Measurements from ENCODE around the gene LYZL6.

The LYZL6 gene, protein sequence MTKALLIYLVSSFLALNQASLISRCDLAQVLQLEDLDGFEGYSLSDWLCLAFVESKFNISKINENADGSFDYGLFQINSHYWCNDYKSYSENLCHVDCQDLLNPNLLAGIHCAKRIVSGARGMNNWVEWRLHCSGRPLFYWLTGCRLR

DNA sequence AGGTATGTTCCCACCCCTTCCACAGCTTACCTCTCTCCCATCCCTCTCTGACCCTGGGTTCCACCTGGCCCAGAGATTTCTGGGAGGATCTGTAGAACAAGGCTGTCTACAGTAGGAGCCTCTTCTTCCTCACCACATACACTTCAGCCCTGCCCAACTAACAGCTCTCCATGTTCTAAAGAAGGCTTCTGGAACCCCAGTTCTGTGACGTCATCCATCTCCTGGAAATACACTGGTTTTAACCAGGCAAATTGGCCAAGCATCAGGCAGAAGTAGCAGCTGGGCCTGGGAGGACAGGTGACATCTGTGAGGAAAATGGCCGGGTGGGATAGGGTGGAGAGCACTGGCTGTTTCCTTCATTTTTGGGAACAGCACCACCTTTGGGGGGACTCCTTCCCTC, at the start of gene LYZL6:
TSS of gene LYZL6 (minus strand) at position 177 of the 400 bp plus-strand sequence. CDS start 4,357 bp downstream, outside the sequence.
- DNase-seq, result no peak

DNA sequence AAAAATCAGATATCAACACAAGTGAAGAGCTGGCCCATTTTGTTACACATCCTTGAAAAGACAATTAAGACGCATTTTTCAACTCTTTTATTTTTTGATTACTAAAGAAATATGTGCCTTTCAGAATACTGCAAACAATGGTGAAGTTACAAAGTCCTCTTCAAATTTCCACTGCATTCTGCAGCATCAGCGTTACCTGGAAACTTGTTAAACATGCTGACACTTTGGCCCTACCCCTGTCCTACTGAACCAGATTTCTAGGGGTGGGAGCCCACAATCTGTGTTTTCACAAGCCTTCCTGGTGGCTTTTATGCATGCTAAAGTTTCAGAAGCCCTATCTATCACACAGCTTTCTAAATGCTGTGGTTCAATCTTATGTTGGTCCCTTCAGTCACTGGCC, 47.6 kb upstream of the LYZL6 start:
- DNase-seq, result no peak

DNA sequence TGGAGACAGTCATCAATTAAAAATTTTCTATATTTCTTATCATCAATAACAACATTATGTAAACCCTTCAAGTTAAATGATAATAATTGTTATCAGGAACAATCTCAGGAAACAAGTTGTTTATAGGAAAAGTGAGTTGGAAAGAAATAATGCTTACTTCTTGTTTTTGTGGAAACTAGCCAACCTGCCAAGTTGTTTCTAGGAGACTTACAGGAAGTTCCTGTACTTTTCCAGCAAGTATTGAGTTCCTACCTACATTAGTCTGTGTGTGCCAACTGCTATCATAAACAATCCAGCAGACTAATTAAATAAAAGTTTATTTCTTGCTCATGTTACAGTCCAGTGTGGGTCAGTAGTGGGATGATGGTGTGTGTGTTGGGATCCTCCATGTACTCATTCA, 44.7 kb upstream of the LYZL6 start:
- DNase-seq, result no peak

DNA sequence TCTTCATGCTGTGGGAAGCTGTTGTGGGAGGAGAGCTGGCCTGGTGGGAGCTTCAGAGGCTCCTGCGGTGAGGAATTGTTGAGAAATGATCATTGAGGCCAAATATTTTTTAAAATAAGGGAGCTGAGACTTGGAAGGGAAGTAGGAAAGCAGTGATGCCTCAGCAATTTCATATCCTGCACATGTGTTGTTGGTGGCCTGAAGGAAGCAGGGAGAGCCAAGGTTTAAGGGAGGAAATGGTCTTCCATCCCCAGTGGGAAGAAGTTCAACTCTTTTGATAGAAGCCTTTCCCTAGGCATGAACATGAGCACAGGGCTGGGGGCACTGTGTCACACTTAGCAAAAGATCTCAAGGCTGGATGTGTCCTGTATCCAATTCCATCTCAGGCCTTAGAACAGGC, 43.1 kb upstream of the LYZL6 start, which contains the start of gene CCL14:
TSS of gene CCL14 (minus strand) at position 87 of the 400 bp plus-strand sequence. CDS start at position 7, 80 bp downstream.
- DNase-seq, result no peak

DNA sequence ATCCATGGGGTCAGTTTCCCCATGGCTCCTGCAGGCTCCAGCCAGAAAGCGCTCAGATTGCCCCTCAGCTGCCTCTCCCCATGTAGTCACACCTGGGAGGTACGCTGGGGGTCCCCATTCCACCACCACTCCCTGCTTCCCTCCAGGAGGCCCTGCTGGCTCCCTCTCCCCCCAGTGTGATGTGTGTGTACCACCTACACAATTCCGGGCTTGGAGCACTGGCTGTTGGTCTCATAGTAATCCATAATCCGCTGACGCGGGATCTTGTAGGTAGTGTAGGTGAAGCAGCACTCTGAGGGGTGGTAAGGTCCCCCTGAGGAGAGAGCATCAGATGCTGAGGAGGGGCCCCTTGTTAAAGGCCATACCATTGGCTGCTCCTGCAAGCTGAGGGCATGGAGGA, 40.6 kb upstream of the LYZL6 start:
- no peak for DNase-seq

DNA sequence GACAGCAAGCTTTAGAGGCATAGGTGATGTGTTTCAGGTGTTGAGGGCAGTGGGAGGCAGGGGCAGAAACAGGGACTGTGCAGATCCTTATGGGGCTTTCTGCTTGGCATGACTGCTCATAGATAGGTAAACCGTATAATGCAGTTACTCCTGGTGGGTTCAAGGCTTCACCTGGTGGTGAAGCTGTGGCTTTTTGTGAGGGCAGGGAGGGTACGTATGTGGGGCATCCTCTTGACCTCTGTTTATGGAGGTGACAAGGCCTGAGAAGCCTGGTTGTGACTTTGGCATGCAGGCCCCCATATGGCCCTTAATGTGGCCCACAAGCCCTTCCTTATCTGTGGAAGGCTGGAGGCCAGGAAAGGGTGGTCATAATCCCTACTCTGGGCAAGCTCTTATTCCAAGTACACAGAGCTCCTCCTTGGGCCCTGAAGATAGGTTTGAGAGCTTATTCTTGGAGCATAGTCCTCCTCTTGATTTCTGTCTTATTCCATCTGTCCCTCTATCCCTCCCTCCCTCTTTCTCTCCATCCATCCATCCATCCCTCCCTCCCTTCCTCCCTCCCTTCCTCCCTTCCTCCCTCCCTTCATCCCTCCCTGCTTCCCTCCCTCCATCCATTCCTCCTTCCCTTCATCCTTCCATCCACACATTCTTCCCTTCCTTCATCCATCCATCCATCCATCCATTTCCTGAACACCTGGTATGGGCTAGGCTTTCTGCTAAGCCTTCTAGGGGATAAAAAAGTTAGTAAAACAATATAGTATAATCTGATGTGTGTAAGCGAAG, 39.1 kb upstream of the LYZL6 start:
- DNase-seq, result no peak

DNA sequence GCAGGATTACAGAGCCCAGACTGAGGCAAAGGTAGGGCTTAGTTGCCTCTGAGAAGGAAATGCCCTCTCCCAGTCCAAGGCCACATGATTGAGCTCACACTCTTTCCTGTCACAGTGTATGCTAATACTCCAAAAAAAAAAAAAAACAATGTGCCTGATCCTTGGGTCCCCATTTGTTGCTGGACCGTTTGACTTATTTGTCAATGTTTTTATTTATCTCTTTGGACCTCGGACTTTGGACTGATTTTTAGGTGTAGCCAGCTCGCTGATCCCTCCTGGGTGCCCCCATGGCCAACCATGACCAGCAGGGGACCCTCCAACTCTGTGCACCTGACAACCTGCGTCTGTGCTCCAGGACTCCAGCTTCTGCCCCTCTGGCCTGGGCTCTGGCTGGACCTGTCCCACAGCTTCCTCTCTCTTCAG, 38.4 kb upstream of the LYZL6 start:
- DNase-seq, result no peak

DNA sequence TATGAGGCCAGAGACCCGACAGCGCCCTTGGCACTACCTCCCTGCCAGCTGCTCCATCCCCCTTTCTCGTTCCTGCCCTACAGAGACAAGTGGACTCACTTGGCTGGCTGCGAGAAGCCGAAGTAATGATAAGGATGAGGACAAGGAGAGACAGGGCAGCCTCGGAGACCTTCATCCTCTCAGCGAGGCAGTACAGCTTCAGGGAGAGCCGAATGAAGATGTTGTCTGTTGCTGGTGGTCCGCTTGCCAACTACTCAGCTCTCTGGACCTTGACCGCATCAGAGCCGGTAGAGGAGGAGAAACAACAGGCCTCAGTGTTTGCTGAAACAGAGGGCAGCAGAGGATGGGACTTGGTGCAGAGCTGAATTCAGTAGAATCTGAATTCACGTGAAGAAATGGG, 37.7 kb upstream of the LYZL6 start, which contains the start of gene CCL16:
TSS of gene CCL16 (minus strand) at position 252 of the 400 bp plus-strand sequence. CDS start at position 175, 77 bp downstream.
- no peak for DNase-seq

DNA sequence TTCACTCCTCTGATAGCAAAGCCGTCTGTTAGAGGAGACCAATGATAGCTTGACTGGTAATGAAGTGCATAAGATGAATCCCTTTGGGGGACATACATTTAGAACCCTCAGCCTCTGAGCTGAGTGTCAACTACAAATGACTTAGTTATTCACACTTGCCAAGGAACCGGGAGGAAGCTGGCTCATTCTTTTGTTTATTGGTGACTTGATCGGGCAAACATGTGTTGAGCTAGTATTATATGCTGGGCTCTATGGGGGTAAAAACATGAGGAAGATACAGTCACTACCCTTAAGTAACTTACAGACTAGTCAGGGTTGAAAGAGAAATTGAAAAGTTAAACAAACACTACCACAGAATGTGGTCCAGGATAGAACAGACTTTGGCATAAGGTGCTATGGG, 34.8 kb upstream of the LYZL6 start:
- no peak for DNase-seq

DNA sequence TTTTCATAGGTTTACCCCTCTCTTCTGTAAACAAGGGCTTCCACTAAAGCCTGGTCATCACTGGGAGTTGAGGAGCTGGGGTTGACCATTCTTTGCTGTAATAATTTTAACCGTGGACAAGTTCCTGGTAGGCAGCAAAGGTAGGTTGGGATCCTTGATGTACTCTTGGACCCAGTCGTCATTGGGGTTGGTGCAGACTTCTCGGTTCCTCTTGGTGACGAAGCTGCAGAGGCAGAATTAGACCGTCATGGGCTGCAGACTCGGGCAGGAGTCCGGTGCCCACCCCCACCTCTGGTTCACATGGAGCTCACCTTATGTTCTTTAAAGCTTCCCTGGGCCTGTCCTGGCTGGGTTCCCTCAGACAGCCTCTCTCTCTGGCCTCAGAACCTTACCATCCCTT, 34.0 kb upstream of the LYZL6 start:
- no peak for DNase-seq

DNA sequence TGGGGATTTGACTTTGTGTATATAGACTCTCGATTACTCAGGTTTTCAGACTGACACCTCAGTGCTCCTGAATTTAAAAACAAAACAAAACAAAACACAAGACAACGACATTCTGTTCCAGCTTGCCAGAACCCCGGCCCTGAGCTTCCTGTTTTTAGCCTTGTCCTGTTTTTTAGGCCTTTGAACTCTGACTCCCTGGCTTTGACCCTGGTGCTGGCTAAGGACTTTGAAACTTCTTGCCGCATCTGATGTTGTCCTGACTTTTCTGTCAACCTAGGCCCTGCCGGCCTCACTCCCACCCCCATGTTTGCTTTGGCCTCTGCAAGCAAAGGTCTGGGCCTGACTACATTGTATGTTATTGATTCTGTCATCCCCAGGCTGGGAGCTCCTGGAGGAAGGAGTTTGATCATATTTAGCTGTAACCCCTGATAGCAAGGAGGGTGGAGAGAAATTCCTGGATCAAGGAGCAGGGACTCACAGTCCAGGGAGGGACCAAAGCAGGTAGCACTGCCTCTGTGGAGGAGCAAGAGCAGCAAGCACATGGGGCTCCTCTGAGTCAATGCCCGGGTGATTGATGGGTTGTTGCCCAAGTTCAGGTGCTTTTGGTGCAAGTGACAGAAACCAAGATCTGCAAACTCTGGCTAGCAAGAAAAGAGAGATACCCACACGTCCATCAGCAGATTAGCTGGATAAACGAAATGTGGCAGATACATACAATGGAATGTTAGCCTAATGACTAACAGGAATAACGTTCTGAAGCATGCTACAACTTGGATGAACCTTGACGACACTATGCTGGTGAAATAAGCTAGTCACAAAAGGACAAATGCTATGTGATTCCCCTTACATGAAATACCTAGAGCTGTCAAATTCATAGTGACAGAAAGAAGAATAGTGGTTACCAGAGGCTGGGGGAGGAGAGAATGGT, 30.1 kb upstream of the LYZL6 start:
- no peak for DNase-seq

DNA sequence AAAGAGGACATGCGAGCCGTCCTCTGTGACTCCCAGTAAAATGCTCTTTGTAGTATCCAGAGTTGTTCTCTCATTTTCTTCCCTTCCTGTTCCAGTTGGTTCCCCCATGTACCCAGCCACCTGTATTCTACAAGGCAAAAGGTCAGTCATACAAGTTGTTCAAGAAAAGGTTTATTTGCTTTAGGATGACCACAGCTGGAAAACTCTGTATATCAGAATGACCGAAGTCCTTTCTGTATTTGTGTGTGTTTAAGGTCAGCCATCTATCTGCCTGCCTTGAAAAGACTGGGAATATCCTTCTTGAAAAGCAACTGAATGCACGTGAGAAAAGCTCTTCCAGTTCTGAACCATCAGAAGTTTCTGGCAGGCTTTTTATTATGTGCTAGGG, 29.4 kb upstream of the LYZL6 start:
- no peak for DNase-seq

DNA sequence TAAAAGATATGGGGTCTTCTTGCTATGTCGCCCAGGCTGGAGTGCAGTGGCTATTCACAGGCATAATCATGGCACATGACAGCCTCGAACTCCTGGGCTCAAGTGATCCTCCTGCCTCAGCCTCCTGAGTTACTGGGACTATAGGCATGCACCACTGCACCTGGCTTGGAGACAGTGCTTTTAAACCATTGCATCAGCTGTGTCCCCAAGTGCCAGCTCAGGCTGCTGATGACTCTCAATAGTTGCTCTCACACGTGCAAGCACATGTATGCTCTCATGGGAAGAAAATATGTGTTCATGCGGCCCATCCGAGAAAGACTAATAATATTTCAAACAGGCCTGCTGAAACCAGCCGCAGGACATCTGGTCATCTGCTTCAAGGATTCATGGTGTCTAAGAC, 29.0 kb upstream of the LYZL6 start:
- no peak for DNase-seq

DNA sequence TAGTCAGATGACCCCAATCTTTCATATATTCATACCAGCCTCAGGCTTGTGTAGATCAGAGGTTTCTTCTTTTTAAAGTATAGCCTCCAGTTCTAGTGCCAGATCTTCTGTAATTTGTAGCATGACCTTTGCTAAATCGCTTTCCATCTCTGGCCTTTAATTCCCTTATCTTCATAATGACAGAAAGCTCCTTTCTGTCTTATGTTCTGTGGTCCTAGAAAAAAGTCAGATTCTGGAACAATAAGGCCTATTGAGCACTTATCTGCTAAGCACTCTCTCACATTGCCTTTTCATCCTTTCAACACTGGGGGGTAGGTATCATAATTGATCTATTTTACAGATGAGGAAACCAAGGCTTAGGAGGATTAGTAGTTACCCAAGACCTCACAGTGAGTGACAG, 28.6 kb upstream of the LYZL6 start:
- no peak for DNase-seq

DNA sequence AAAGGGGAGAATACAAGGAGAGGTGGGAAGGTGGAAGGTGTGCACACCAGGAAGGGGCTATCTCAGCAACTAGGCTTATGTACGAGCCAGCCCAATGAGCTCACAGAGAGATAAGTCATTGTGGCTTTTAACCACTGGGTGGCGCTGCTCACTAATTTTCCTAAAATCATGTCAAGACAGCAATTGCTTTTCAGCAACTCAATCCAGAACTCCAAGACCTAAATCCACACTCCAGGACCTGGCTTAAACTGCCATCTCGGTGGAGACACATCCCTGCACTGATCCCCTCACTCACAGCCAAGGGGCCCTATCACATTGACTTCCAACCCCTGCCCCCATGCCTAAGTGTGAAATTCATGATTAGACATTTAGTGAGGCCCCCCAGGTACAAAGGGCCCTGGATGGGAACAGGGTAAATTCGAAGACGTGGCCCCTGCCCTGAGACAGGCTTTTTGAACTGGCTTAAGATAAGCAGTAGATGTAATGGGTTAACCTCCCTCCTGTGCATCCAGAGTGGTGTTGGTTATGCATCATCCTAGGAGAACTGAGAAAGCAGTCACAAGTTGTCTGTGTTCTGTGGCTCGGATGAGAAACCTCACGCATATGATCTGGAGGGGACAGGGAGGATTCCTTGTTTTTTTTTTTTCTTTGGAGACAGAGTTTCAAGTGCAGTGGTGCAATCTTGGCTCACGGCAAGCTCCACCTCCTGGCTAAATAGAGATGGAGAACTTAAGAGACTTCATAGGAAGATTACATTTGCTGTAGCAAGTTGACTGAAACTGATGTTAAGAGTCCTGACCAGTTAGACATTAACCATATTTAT, 26.3 kb upstream of the LYZL6 start:
- peak; percentile 52 for DNase-seq

DNA sequence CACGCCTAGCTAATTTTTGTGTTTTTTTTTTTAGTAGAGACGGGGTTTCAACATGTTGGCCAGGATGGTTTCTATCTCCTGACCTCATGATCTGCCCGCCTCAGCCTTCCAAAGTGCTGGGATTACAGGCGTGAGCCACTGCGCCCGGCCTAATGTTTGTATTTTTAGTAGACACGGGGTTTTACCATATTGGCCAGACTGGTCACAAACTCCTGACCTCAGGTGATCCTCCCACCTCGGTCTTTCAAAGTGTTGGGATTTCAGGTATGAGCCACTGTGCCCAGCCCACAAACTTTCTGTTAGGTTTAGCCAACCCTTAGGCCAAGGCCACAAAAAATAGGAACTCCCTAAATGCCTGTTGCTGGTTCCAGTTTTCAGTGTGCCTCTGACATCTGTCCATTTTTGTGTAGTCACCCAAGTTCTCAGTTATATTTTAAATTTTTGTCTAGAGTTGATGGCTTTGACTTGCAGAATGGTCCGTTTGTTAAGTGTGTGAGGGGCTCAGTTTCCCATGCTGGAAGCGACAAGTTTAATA, 25.1 kb upstream of the LYZL6 start:
- DNase-seq, result no peak

DNA sequence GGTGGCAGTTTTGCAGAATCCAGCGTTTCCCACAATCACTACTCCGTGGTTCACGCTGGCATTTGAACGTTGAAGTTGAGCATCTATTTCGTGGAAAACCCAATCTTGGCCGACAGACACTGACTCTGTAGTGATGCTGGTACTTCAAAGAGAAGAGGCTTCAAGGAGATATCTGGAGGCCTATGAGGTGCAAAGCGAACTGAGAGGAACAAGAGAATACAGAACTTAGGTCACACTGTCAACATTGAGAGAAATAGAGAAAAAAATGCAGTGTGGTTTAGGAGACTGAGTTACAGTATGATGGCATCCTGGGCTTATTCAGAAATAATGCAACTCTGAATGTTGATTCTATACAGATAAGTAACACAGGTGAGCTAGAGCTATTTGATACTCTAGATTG, 21.8 kb upstream of the LYZL6 start:
- DNase-seq, result no peak

DNA sequence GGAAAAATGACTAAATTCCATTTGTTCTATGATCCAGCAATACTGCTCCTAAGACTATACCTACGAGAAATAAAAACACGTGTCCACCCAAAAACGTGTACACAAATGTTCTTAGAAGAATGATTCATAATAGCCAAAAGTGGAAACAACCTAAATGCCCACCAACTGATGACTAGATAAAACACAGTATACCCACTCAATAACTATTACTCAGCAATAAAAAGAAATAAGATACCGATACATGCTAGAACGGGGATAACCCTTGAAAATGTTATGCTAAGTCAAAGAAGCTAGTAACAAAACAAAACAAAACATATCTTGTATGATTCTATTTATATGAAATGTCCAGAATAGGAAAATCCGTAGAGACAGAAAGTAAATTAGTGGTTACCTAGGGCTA, 20.1 kb upstream of the LYZL6 start:
- no peak for DNase-seq

DNA sequence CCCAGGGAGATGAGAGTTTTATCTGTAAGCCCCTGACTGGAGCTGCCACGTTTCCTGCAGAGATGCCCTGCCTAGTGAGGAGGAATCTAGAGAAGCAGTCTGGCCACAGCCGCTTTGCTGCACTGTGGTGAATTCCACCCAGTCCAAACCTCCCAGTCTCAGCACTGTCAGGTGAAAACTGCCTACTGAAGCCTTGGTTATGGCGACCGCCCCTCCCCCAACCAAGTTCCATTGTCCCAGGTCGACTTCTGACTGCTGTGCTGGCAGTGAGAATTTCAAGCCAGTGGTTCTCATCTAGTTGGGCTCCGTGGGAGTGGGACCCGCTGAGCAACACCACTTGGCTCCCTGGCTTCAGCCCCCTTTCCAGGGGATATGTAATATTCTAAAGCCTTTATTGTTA, 10.2 kb upstream of the LYZL6 start:
- DNase-seq, result no peak

DNA sequence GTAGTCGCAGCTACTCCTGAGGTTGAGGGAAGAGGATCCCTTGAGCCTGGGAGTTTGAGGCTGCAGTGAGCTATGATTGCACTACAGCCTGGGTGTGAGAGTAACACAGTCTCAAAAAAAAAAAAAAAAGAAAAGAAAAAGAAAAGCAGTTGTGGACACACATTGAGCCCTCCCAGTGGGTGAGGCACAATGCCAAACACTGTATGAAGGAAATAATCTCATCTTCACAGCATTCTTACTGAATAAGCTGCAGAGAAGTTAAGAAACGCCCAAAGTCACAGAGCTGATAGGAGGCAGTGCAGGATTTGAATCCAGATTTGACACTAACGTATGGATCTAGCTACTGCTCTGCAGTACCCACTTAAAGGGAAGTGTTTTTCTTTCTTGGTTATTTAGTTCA, 5.9 kb upstream of the LYZL6 start:
- no peak for DNase-seq

DNA sequence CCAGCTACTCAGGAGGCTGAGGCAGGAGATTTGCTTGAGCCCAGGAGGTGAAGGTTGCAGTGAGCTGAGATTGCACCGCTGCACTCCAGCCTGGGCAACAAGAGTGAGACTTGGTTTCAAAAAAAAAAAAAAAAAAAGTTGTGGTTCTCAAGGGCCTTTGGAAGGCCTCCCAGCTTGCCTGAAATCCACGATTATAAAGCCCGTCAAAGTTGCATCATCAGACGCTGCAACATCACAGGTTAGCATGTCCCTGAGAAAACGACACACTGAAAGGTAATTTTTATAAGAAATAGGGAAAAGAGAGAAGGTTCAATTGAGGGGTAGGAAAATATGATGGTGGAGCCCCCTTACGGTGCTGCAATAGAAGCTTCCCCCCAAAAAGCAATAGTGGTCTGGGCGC, 4.6 kb upstream of the LYZL6 start:
- DNase-seq, result no peak

DNA sequence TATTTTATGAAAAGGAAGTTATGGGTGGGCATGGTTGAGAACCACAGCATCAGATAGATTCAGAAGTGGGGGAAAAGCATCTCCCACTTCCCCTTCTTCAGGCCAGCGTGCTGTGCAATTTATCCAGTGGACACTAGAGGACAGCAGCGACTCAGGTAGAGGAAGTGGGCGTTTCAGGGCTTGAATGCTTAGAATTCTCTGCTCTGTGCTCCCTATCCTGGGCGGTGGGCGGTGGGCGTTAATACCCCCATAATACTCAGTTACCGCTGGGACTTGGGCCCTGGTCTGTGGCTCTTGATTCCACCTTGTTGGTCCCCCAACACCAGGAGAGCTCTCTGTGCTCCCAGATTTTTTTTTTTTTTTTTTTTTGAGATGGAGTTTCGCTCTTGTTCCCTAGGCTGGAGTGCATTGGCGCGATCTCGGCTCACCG, 3.7 kb upstream of the LYZL6 start:
- DNase-seq, result peak; percentile 18

Data from activated T-cell treated with anti-CD3 and anti-CD28 coated beads for 4 hours (primary cell).